HepG2 (cell line): ENCODE results near the gene DNMT3L. TPM values are rescaled to one million over a fixed set of nuclear protein-coding genes. Genes with fewer than 3 reads are reported as not detected.

Experiments used
- ARHGAP35 ChIP-seq: sonication (generic); formaldehyde crosslinking; IDR thresholded peaks from 2 replicates; pipeline ENCODE4 v1.9.0; 2022; ENCODE audit warnings: mild to moderate bottlenecking, inconsistent platforms, moderate library complexity, missing genetic modification reagents, borderline replicate concordance
- DMAP1 ChIP-seq: IDR thresholded peaks from 2 replicates; pipeline ENCODE4 v1.6.1; 2016
- DMTF1 ChIP-seq: sonication (generic); formaldehyde crosslinking; IDR thresholded peaks from 2 replicates; pipeline ENCODE4 v1.4.0; 2020; ENCODE audit warnings: mild to moderate bottlenecking, missing genetic modification reagents
- DNMT1 ChIP-seq: sonication (generic); formaldehyde crosslinking; IDR thresholded peaks from 2 replicates; pipeline ENCODE4 v1.5.1; 2020; ENCODE audit warnings: mild to moderate bottlenecking, missing genetic modification reagents
- ESRRA ChIP-seq: sonication (generic); formaldehyde crosslinking; IDR thresholded peaks from 2 replicates; pipeline ENCODE4 v1.5.1; 2020; ENCODE audit warnings: mild to moderate bottlenecking, low read depth, missing genetic modification reagents
- FIP1L1 ChIP-seq: fragments of 200-400 bp; formaldehyde crosslinking; IDR thresholded peaks from 2 replicates; pipeline ENCODE4 v1.6.1; 2018; ENCODE audit warnings: low read depth, mild to moderate bottlenecking, low read length, moderate library complexity, borderline replicate concordance; ENCODE audit not compliant: insufficient read depth
- GTF2F1 ChIP-seq: fragments of 150-350 bp; IDR thresholded peaks from 2 replicates; pipeline ENCODE4 v1.6.1; 2014; ENCODE audit warnings: low read length
- HNRNPUL1 ChIP-seq: fragments of 200-400 bp; formaldehyde crosslinking; IDR thresholded peaks from 2 replicates; pipeline ENCODE4 v1.6.1; 2017; ENCODE audit warnings: low read depth, mild to moderate bottlenecking, low read length, moderate library complexity
- KLF13 ChIP-seq: sonication (generic); formaldehyde crosslinking; IDR thresholded peaks from 2 replicates; pipeline ENCODE4 v1.4.0; 2020; ENCODE audit warnings: mild to moderate bottlenecking, missing genetic modification reagents
- POLR2A ChIP-seq, 2 experiments: IDR thresholded peaks; 2 replicates each; pipeline ENCODE4 v1.6.1; 2011; ENCODE audit warnings: low read depth in 2 of 2, low read length in 2 of 2, mild to moderate bottlenecking in 1 of 2, moderate library complexity in 1 of 2; ENCODE audit not compliant: insufficient read depth in 1 of 2
- POLR2AphosphoS2 ChIP-seq: IDR thresholded peaks from 2 replicates; pipeline ENCODE4 v1.6.1; 2011; ENCODE audit warnings: low read depth, low read length, improper control_type of control experiment
- RARA ChIP-seq: IDR thresholded peaks from 2 replicates; pipeline ENCODE4 v1.6.1; 2016; ENCODE audit warnings: missing genetic modification reagents, missing compliant biosample characterization
- REXO4 ChIP-seq: sonication (generic); formaldehyde crosslinking; IDR thresholded peaks from 2 replicates; pipeline ENCODE4 v1.8.0; 2022; ENCODE audit warnings: missing genetic modification reagents, mild to moderate bottlenecking, borderline replicate concordance
- SMARCC2 ChIP-seq: fragments of 450-650 bp; IDR thresholded peaks from 2 replicates; pipeline ENCODE4 v1.6.1; 2017; ENCODE audit warnings: antibody characterized with exemption, mild to moderate bottlenecking
- SMYD3 ChIP-seq: sonication (generic); formaldehyde crosslinking; IDR thresholded peaks from 2 replicates; pipeline ENCODE4 v1.8.1; 2023; ENCODE audit warnings: mild to moderate bottlenecking, missing genetic modification reagents
- SP1 ChIP-seq, 2 experiments: fragments of 450-650 bp in 1 of 2; sonication (generic) in 1 of 2; formaldehyde crosslinking in 1 of 2; IDR thresholded peaks; 2 replicates each; pipeline versions ENCODE4 v1.4.0 to v1.6.1; 2016 to 2020; ENCODE audit warnings: missing genetic modification reagents in 1 of 2
- SP140L ChIP-seq: sonication (generic); formaldehyde crosslinking; IDR thresholded peaks from 2 replicates; pipeline ENCODE4 v1.4.0; 2020; ENCODE audit warnings: missing genetic modification reagents, borderline replicate concordance
- SRY ChIP-seq: sonication (generic); formaldehyde crosslinking; IDR thresholded peaks from 2 replicates; pipeline ENCODE4 v1.8.0; 2022; ENCODE audit warnings: mild to moderate bottlenecking, missing genetic modification reagents
- TAF1 ChIP-seq: sonication (generic); formaldehyde crosslinking; IDR thresholded peaks from 2 replicates; pipeline ENCODE4 v1.4.0; 2020; ENCODE audit warnings: missing genetic modification reagents
- TIGD3 ChIP-seq: sonication (generic); formaldehyde crosslinking; IDR thresholded peaks from 2 replicates; pipeline ENCODE4 v1.5.1; 2020; ENCODE audit warnings: mild to moderate bottlenecking, missing genetic modification reagents, borderline replicate concordance
- TOE1 ChIP-seq: sonication (generic); formaldehyde crosslinking; IDR thresholded peaks from 2 replicates; pipeline ENCODE4 v1.4.0; 2020; ENCODE audit warnings: mild to moderate bottlenecking, missing genetic modification reagents
- ZBTB26 ChIP-seq: IDR thresholded peaks from 2 replicates; pipeline ENCODE4 v1.6.1; 2016; ENCODE audit warnings: missing compliant biosample characterization, missing genetic modification reagents, borderline replicate concordance
- ZNF431 ChIP-seq: sonication (generic); formaldehyde crosslinking; IDR thresholded peaks from 2 replicates; pipeline ENCODE4 v1.9.0; 2022; ENCODE audit warnings: missing genetic modification reagents, low read depth, mild to moderate bottlenecking, borderline replicate concordance
- ZNF484 ChIP-seq: sonication (generic); formaldehyde crosslinking; IDR thresholded peaks from 2 replicates; pipeline ENCODE4 v1.5.1; 2020; ENCODE audit warnings: mild to moderate bottlenecking, low read depth, missing genetic modification reagents, borderline replicate concordance
- ZSCAN5A ChIP-seq: sonication (generic); formaldehyde crosslinking; IDR thresholded peaks from 2 replicates; pipeline ENCODE4 v1.8.0; 2022; ENCODE audit warnings: mild to moderate bottlenecking, missing genetic modification reagents, borderline replicate concordance
- polyA plus RNA-seq, 8 experiments: library from polyadenylated mRNA; depleted of rRNA in 3 of 8; stranded (reverse) in 7 of 8; unstranded in 1 of 8; fragments of >200 nt; fragmentation: Illumina TruSeq in 4 of 8; extraction: Trizol in 4 of 8; gene quantifications; 2 replicates each; pipeline versions ENCODE4 v1.2.1 to v1.2.3, GENCODE V29; 2011 to 2016; ENCODE audit warnings: low read depth in 4 of 8, missing spikeins in 1 of 8, mixed read lengths in 1 of 8; ENCODE audit not compliant: insufficient read depth in 1 of 8
- total RNA-seq, 5 experiments: library from RNA; depleted of rRNA; stranded (reverse); fragments of >200 nt; fragmentation: Illumina TruSeq; extraction: Trizol; gene quantifications; 2 replicates each; pipeline ENCODE4 v1.2.3, GENCODE V29; 2016; ENCODE audit warnings: low read depth in 1 of 5

DNMT3L gene
- total and polyA plus RNA-seq, 2 of the 13 experiments (the other 11 are each of a cell fraction or from before 2014, with no cell fraction given) = 0.75 to 1.7 TPM

GRCh38 chr21:44300262-44300959 lies 38.7 kb upstream of the DNMT3L start (continued):
- TF ChIP-seq ZBTB26 (no peak), SP140L (CRISPR knock-in tag) (no peak), ZNF431 (0 out of 2 replicates have a peak, but pooled peaks have one; percentile 14), DNMT1 (CRISPR knock-in tag) (no peak), ARHGAP35 (no peak; the same call in 1 of the 2 replicates), GTF2F1 (no peak), POLR2AphosphoS2 (no peak), ESRRA (no peak), ZNF484 (no peak), TAF1 (CRISPR knock-in tag) (no peak), HNRNPUL1 (no peak), TIGD3 (CRISPR knock-in tag) (no peak), RARA (CRISPR knock-in tag) (no peak), SMYD3 (CRISPR knock-in tag) (no peak), FIP1L1 (no peak), TOE1 (no peak), KLF13 (CRISPR knock-in tag) (no peak), DMTF1 (CRISPR knock-in tag) (no peak), POLR2A (IDR thresholded peaks at IDR 0.05; ENCODE audit: insufficient read depth in 1 of 2, low read depth in 2 of 2, low read length in 2 of 2) (0 out of 4 replicates have a peak, but pooled peaks of 1 of the 2 experiments have one; percentile 10), ZSCAN5A (CRISPR knock-in tag) (no peak), SMARCC2 (no peak), REXO4 (CRISPR knock-in tag) (no peak), SRY (CRISPR knock-in tag) (0 out of 2 replicates have a peak, but pooled peaks have one; percentile 18), SP1 (IDR thresholded peaks at IDR 0.05) (no peak), SP1 (CRISPR knock-in tag; IDR thresholded peaks at IDR 0.05) (no peak), DMAP1 (CRISPR knock-in tag) (no peak)
